Muscle of arm (tissue), 12 donors: ENCODE results near the gene IL9R. TPM values are rescaled to one million over a fixed set of nuclear protein-coding genes. Genes with fewer than 3 reads are reported as not detected.
"Not testable (repeated sequence)": the region's sequence is repeated elsewhere in the genome, so short reads cannot be mapped to it uniquely, and the experiment has no call there.

ENCODE experiments used
- DNase-seq: peaks from one replicate; pipeline ENCODE4 v3.0.0-alpha.2; 2013
- polyA plus RNA-seq, 12 donors: library from polyadenylated mRNA; unstranded; fragments of 120-200 nt; gene quantifications; one replicate each; pipeline ENCODE4 v1.2.1, GENCODE V29; 2013; ENCODE audit not compliant: insufficient read length in 12 of 12

IL9R gene
- polyA plus RNA-seq, 12 donors: 0.11 TPM; not detected in 11

DNA sequence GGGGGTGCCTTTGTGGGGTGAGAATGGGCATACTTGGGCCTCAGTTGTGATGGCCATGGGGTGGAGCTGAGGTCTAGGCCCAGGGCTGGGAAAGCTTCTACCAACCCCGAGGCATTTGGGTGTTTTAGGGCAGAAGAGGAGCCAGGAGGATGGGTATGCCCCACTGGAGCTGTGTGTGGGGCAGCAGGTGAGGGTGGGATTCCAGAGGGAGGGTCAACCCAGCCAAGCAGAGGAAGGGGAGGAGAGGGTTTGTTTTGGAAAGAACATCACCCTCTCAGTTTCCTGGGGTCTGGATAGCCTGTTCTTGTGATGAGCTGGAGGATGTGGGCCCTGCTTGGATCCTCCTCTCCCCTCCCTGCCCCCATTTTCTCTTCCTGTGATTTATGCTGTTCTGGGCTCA, 620 bp downstream of the IL9R start:
- DNase-seq: no peak

DNA sequence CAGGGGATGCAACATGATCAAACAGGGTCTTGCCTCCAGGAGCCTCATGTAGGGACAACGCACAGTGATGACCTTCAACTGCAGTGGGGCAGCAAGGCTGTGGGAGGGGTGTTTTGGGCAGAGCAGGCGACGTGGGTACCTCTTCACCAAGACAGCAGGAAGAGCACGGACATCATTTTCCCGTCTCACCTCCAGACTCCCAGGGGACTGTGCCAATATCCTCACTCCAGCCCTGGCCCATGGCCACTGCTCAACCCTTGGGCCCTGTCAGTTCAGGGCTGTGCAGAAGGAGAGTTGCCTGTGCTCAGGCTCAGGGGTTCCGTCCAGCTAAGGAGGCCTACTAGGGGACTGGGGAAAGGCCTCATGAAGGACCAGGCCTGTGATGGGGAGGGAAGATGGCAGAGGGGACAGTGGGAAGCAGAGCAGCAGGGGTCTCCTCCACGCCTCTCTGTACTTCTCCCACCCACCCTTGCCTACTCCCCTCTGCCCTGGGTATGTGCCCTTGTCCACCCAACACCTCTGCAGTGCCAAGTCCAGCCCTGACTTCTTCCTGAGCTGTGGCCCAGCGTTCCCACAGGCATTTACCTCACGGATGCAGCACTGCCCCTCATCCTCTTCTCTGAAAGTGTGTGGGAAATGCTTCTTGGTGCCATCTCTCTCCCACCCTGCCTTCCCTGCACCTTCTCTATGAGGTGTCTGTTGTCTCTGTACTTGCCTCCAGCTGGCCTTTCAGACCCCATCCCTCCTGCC, 1.4 kb downstream of the IL9R start:
- DNase-seq: no peak

DNA sequence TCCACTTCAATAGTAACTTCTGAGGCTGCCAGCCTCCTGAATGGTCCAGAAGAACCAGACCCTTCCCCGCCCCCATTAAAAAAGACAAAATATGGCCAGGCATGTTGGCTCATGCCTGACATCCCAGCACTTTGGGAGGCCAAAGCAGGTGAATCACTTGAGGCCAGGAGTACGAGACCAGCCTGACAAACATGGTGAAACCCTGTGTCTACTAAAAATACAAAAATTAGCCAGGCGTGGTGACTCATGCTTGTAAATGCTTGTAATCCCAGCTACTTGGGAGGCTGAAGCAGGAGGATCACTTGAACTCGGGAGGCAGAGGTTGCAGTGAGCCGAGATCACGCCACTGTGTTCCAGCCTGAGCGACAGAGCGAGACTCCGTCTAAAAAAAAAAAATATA, 2.3 kb downstream of the IL9R start:
- not testable (repeated sequence) for DNase-seq

- no peak for DNase-seq
These were observed 2.9 kb downstream of the IL9R start for GRCh38 chrX:156000361-156000926.

GRCh38 chrX:156001001-156001666, 3.6 kb downstream of the IL9R start:
- no peak for DNase-seq

- DNase-seq: no peak
These were observed 4.1 kb downstream of the IL9R start for GRCh38 chrX:156001667-156002021.

- no peak for DNase-seq
These were observed 5.0 kb downstream of the IL9R start for GRCh38 chrX:156002507-156002906.

DNA sequence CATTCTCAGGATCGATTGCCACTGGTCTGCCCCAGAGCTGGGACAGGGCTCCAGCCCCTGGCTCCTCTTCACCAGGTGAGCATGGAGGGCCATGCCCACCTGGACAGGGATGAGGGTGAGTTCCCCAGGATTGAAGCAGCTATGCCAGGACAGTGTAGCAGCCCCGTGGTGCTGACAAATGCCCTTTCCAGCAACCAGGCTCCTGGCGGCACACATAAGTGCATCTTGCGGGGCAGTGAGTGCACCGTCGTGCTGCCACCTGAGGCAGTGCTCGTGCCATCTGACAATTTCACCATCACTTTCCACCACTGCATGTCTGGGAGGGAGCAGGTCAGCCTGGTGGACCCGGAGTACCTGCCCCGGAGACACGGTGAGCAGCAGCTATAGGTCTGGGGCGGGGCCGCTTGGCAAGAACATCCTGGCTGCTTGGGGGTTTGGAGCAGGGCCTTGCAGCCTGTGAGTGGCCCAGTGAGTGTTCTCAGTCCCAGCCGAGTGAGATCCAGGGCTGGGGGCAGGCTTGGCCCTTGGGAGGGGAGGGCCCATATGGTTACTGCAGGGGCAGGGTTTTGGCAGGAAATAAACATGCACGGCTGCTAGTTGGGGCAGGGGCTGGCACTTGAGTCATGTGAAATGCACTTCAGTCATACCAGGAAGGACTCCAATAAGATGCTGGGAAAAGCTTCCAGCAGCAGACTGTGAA, 6.1 kb downstream of the IL9R start:
- no peak for DNase-seq

GRCh38 chrX:156004256-156004655, 6.8 kb downstream of the IL9R start:
- no peak for DNase-seq

- no peak for DNase-seq
These were observed 7.2 kb downstream of the IL9R start for GRCh38 chrX:156004740-156005139.

DNA sequence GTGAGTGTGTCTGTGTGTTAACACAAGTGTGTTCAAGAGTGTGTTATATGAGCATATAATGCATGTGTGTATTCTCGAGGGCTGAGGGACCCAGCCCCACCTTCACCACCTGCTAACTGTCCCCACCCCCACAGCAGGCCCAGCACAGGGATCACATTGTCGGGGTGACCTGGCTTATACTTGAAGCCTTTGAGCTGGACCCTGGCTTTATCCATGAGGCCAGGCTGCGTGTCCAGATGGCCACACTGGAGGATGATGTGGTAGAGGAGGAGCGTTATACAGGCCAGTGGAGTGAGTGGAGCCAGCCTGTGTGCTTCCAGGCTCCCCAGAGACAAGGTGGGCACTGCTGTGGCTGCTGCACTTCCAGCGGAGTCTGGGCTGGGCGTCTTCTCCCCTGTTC, 7.6 kb downstream of the IL9R start:
- DNase-seq: no peak

DNA sequence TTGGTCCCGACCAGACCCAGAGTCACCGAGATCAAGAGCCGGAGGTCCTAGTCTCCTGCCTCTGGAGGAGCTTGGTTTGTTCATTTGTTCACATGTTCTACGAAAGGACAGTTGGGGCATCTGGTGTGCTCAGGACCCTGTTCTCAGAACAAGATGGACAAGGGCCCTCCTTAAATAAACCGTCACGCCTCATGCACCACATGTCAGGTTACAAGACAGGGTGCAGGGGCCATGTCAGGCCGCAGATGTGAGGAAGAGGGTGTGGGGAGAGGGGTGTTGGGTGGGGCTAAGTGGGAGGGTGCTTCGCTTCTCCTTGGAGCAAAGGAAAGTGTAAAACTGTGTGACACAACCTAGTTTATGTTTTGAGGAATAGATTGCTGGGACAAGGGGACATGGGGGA, 9.0 kb downstream of the IL9R start:
- DNase-seq: not testable (repeated sequence)

- not testable (repeated sequence) for DNase-seq
These were observed 10.9 kb downstream of the IL9R start for GRCh38 chrX:156008379-156008778.

DNA sequence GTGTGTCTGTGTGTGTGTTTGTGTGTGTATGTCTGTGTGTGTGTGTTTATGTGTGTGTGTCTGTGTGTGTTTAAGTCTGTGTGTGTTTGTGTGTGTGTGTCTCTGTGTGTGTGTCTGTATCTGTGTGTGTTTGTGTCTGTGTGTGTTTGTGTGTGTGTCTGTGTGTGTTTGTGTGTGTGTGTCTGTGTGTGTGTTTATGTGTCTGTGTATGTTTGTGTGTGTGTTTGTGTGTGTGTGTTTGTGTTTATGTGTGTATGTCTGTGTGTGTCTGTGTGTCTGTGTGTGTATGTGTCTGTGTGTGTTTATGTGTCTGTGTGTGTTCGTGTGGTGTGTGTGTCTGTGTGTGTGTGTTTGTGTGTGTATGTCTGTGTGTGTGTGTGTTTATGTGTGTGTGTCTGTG, 11.4 kb downstream of the IL9R start:
- no peak for DNase-seq

DNA sequence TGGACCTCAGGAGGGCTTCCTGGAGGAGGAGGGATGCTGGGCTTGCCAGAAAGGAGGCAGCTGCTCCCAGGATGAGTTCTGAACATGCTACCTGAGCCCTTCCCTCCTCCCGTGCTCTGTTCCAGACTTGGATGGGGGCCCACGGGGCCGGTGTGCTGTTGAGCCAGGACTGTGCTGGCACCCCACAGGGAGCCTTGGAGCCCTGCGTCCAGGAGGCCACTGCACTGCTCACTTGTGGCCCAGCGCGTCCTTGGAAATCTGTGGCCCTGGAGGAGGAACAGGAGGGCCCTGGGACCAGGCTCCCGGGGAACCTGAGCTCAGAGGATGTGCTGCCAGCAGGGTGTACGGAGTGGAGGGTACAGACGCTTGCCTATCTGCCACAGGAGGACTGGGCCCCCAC, 12.2 kb downstream of the IL9R start:
- DNase-seq: not testable (repeated sequence)

DNA sequence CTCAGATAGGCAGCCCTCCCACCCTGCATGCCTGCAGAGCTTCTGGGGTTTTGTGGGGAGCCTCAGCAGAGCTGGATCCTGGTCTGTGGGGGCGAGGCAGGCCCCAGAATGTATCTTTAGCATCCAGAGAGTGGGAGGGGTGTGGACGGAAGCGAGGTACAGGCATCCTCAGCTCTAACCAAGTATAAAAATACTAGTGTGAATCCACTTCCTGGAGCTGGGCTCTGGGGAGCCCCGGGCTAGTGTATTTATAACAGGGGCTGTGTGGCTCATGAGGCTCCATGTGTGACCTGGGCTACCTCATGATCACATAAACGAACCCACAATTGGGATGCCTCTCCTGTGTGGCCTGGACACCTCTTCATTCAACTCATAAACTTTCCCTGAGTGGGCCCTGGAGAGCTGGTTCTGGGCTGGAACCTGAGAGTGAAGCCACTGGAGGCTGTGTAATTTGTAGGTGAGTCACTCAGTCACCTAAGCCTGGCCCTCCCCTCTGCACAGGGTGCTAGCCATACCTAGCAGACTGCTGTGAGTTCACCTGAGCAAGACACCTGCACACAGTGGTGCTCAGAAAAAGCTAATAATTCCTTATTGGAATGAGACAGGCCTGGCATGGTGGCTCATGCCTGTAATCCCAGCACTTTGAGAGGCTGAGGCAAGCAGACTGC, 15.9 kb downstream of the IL9R start:
- not testable (repeated sequence) for DNase-seq

DNA sequence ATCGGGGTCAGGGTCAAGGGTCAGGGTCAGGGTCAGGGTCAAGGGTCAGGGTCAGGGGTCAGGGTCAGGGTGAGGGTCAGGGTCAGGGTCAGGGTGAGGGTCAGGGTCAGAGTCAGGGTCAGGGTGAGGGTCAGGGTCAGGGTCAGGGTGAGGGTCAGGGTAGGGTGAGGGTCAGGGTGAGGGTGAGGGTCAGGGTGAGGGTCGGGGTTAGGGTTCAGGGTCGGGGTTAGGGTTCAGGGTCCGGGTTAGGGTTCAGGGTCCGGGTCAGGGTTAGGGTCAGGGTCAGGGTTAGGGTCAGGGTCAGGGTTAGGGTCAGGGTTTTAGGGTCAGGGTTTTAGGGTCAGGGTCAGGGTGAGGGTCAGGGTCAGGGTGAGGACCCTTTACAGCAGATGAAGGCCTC, 22.4 kb downstream of the IL9R start:
- DNase-seq: not testable (repeated sequence)

DNA sequence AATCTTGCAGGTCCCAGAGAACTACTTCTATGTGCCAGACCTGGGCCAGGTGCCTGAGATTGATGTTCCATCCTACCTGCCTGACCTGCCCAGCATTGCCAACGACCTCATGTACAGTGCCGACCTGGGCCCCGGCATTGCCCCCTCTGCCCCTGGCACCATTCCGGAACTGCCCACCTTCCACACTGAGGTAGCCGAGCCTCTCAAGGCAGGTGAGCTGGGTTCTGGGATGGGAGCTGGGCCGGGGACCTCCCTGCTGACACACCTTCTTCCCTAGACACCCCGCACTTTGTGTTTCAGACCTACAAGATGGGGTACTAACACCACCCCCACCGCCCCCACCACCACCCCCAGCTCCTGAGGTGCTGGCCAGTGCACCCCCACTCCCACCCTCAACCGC, 25.5 kb downstream of the IL9R start:
- DNase-seq: not testable (repeated sequence)

GRCh38 chrX:156024949-156025492, 27.5 kb downstream of the IL9R start:
- DNase-seq: not testable (repeated sequence)

- DNase-seq: not testable (repeated sequence)
These were observed 31.2 kb downstream of the IL9R start for GRCh38 chrX:156028653-156029237.

- DNase-seq: not testable (repeated sequence)
These were observed 31.8 kb downstream of the IL9R start for GRCh38 chrX:156029296-156029695.
